Rectal smooth muscle tissue (tissue), 1 donor: Measurements from ENCODE around the gene ABHD17C.

Experiments used
- H3K27ac ChIP-seq: one replicate; pipeline ENCODE4 v1.7.0; 2013; ENCODE audit warnings: low read depth, low read length, inconsistent platforms
- H3K27me3 ChIP-seq: one replicate; pipeline ENCODE4 v1.7.0; 2013; ENCODE audit warnings: low read length; ENCODE audit not compliant: control insufficient read depth, insufficient read depth
- H3K36me3 ChIP-seq: one replicate; pipeline ENCODE4 v1.7.0; 2013; ENCODE audit warnings: low read length; ENCODE audit not compliant: control insufficient read depth, insufficient read depth
- H3K4me1 ChIP-seq: one replicate; pipeline ENCODE4 v1.7.0; 2013; ENCODE audit warnings: low read length; ENCODE audit not compliant: control insufficient read depth, insufficient read depth
- H3K4me3 ChIP-seq: one replicate; pipeline ENCODE4 v1.7.0; 2013; ENCODE audit warnings: low read length
- H3K9ac ChIP-seq: one replicate; pipeline ENCODE4 v1.7.0; 2013; ENCODE audit warnings: low read length

Gene ABHD17C

GRCh38 chr15:80712956-80713355 is 17.8 kb downstream of the ABHD17C start:
- Histone ChIP-seq H3K4me1 (no peaks in the 10 kb centered on the region), H3K27me3 (no peaks in the 10 kb centered on the region), H3K27ac (no peak overlapping the region), H3K4me3 (no peak overlapping the region), H3K36me3 (no peaks in the 10 kb centered on the region), H3K9ac (no peak overlapping the region)

- no peak overlapping the region for H3K27ac ChIP-seq
- H3K27me3 ChIP-seq: no peaks in the 10 kb centered on the region
- H3K4me1 ChIP-seq: no peaks in the 10 kb centered on the region
- no peaks in the 10 kb centered on the region for H3K36me3 ChIP-seq
- no peak overlapping the region for H3K9ac ChIP-seq
- H3K4me3 ChIP-seq: no peak overlapping the region
Observed at GRCh38 chr15:80721476-80721875, 26.4 kb downstream of the ABHD17C start.

GRCh38 chr15:80722811-80723210 is 27.7 kb downstream of the ABHD17C start:
- Histone ChIP-seq H3K27me3 (no peaks in the 10 kb centered on the region), H3K4me3 (no peak overlapping the region), H3K4me1 (no peaks in the 10 kb centered on the region), H3K9ac (no peak overlapping the region), H3K27ac (no peak overlapping the region), H3K36me3 (no peaks in the 10 kb centered on the region)

DNA sequence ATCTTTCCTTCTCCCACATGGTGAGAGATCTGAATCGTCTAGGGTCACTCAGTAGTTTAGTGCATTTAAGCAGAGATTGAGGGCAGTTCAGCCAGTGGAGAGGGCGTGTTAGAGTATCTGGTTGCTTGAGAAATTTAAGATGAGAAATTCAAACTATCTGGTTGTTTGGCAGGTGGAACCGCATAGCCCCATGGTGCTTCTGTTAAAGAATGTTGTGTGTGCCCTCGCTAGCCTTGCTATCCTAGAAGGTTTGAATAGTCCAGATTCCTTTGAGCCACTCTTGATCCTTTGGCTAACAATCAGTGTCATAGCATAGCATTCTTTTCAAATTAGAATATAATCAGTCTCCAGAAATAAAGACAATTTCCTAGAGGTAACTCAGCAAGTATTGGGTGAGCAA is 32.1 kb downstream of the ABHD17C start:
- Histone ChIP-seq H3K36me3 (no peaks in the 10 kb centered on the region), H3K27me3 (no peaks in the 10 kb centered on the region), H3K4me3 (no peak overlapping the region), H3K4me1 (peaks cover 3% of the 10 kb centered on the region), H3K27ac (no peak overlapping the region), H3K9ac (no peak overlapping the region)

DNA sequence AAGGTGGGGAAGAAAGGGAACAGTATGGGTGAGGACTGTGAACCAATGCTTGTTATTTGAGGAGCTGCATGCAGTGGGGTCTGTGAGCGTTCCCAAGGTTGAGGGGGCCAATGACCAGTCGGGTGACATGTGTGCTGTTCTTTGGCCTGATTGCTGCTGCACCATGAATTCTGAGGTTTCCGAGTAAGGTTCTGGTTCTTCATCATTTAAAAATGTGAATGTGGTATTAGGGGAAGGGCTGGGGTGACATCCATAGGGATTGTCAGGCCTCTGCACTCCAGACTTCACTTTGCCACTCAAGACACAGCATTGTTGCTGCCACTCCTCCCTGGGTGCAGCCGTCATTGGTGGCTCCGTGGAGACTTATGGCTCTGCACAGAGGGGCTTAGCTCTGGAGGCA is 32.5 kb downstream of the ABHD17C start:
- Histone ChIP-seq H3K36me3 (no peaks in the 10 kb centered on the region), H3K4me1 (peaks cover 4% of the 10 kb centered on the region), H3K27ac (no peak overlapping the region), H3K9ac (no peak overlapping the region), H3K4me3 (no peak overlapping the region), H3K27me3 (no peaks in the 10 kb centered on the region)

- Histone ChIP-seq H3K27me3 (no peaks in the 10 kb centered on the region), H3K4me3 (no peak overlapping the region), H3K4me1 (peaks cover 4% of the 10 kb centered on the region), H3K27ac (no peak overlapping the region), H3K9ac (no peak overlapping the region), H3K36me3 (no peaks in the 10 kb centered on the region)
Observed at GRCh38 chr15:80730387-80730786, 35.3 kb downstream of the ABHD17C start.

DNA sequence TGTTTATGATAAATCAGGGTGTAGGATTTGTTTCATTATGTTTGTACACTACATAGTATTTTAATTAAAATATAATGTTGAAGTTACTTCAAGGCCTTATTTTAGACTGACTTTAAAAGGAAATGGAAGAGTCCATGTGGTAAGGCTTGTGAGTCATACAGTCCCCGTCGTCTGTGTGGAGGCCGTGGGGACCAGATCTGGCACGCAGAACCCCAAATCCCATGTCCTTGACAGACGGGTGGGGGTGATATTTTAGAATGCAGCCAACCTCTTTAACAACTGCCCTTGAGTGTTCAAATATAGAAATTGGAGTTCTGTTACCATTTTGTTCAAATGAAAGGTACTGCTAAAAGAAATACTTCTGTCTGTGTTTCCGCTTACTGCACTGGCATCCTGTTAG is 35.8 kb downstream of the ABHD17C start:
- Histone ChIP-seq H3K4me3 (no peak overlapping the region), H3K36me3 (no peaks in the 10 kb centered on the region), H3K4me1 (peaks cover 4% of the 10 kb centered on the region), H3K27ac (no peak overlapping the region), H3K27me3 (no peaks in the 10 kb centered on the region), H3K9ac (no peak overlapping the region)

DNA sequence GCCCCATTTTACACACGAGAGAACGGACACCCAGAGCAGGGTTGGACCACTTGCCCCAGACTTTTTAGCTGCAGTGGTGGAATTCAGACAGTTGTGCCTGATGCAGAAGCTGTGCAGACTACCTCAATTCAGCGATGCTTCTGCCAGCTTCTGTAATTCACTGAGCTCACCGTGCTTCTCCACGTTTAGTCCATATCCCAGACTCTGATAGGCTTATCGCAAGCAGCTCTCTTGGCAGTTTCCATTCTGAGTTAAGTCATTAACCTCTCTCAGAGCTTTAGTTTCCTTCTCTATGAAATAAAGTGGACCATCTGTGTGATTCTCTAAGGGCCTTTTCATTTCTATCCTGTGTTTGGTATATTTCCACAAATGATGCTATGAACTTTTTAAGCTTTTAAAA is 37.1 kb downstream of the ABHD17C start:
- Histone ChIP-seq H3K27ac (no peak overlapping the region), H3K4me3 (no peak overlapping the region), H3K4me1 (peaks cover 8% of the 10 kb centered on the region), H3K9ac (no peak overlapping the region), H3K27me3 (no peaks in the 10 kb centered on the region), H3K36me3 (no peaks in the 10 kb centered on the region)

DNA sequence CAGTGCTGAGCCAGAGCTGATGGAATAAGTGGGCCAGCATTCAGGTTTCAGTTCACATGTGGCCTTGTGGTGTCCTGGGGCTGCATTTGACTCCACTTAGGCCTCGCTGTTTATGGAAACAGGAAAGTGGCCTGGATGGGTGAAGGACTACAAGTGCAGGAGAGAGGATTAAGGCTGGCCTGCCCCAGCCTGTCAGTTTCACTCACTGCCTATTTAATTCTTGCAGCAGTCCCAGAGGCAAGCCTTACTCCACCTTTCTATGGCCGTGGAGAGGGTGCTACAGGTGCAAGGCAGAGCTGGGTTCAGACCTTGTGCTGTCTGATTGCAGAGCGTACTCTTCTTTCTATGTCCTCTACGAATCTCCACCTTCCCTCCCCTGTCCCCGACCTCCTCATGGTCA is 37.7 kb downstream of the ABHD17C start:
- H3K27me3 ChIP-seq: no peaks in the 10 kb centered on the region
- H3K36me3 ChIP-seq: no peaks in the 10 kb centered on the region
- H3K9ac ChIP-seq: no peak overlapping the region
- H3K4me3 ChIP-seq: no peak overlapping the region
- H3K27ac ChIP-seq: no peak overlapping the region
- H3K4me1 ChIP-seq: peaks cover 8% of the 10 kb centered on the region

DNA sequence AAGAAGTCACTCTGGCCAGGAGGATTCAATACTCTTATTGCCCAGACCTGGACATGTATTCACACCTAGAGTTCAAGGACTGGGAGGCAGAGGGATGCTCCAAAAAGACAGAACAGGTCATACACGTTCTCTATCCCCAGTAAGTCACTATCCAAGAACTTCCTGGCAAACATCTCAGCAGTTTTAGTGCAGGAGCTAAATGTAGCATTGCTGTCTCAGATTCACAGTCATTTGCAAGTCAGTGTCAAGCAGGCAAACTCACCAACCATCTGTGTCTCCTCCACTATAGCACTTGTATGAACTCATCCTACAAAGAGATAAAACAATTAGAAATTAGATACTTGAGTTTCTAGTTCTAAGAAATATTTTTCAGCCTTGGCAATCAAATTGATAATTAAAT is 38.4 kb downstream of the ABHD17C start:
- no peak overlapping the region for H3K9ac ChIP-seq
- peaks cover 8% of the 10 kb centered on the region for H3K4me1 ChIP-seq
- no peaks in the 10 kb centered on the region for H3K27me3 ChIP-seq
- H3K27ac ChIP-seq: no peak overlapping the region
- no peaks in the 10 kb centered on the region for H3K36me3 ChIP-seq
- no peak overlapping the region for H3K4me3 ChIP-seq

GRCh38 chr15:80735344-80735743 is 40.2 kb downstream of the ABHD17C start:
- no peak overlapping the region for H3K27ac ChIP-seq
- H3K4me1 ChIP-seq: peaks cover 8% of the 10 kb centered on the region
- no peak overlapping the region for H3K9ac ChIP-seq
- no peak overlapping the region for H3K4me3 ChIP-seq
- H3K27me3 ChIP-seq: no peaks in the 10 kb centered on the region
- no peaks in the 10 kb centered on the region for H3K36me3 ChIP-seq

GRCh38 chr15:80736560-80736959 is 41.5 kb downstream of the ABHD17C start:
- Histone ChIP-seq H3K4me1 (peaks cover 8% of the 10 kb centered on the region), H3K36me3 (no peaks in the 10 kb centered on the region), H3K4me3 (no peak overlapping the region), H3K27ac (no peak overlapping the region), H3K27me3 (no peaks in the 10 kb centered on the region), H3K9ac (no peak overlapping the region)

GRCh38 chr15:80739919-80740318 is 44.8 kb downstream of the ABHD17C start:
- H3K27ac ChIP-seq: no peak overlapping the region
- no peaks in the 10 kb centered on the region for H3K27me3 ChIP-seq
- H3K9ac ChIP-seq: no peak overlapping the region
- H3K36me3 ChIP-seq: no peaks in the 10 kb centered on the region
- no peak overlapping the region for H3K4me3 ChIP-seq
- H3K4me1 ChIP-seq: peaks cover 4% of the 10 kb centered on the region
